Parathyroid adenoma (tissue), 2 donors: Measurements from ENCODE around the gene SCG5.

ENCODE experiments used
- H2AFZ ChIP-seq: fragments of 300-600 bp; sonication (generic); one replicate; pipeline ENCODE4 v1.7.0; 2017; ENCODE audit warnings: antibody characterized with exemption, mild to moderate bottlenecking
- H3K27ac ChIP-seq: fragments of 300-600 bp; sonication (generic); one replicate; pipeline ENCODE4 v1.7.0; 2017
- H3K27me3 ChIP-seq: fragments of 300-600 bp; sonication (generic); one replicate; pipeline ENCODE4 v1.7.0; 2017; ENCODE audit warnings: low read length; ENCODE audit not compliant: control insufficient read depth, insufficient read depth
- H3K36me3 ChIP-seq: fragments of 300-600 bp; sonication (generic); one replicate; pipeline ENCODE4 v1.7.0; 2017; ENCODE audit warnings: low read length; ENCODE audit not compliant: control insufficient read depth, insufficient read depth
- H3K4me1 ChIP-seq: fragments of 300-600 bp; sonication (generic); one replicate; pipeline ENCODE4 v1.7.0; 2017; ENCODE audit warnings: control low read depth
- H3K4me2 ChIP-seq: fragments of 300-600 bp; sonication (generic); one replicate; pipeline ENCODE4 v1.7.0; 2017; ENCODE audit warnings: low read length
- H3K4me3 ChIP-seq: fragments of 300-600 bp; sonication (generic); one replicate; pipeline ENCODE4 v1.7.0; 2017; ENCODE audit warnings: low read depth, low read length
- H3K79me2 ChIP-seq: fragments of 300-600 bp; sonication (generic); one replicate; pipeline ENCODE4 v1.7.0; 2017; ENCODE audit warnings: control low read depth
- H3K9ac ChIP-seq: fragments of 300-600 bp; sonication (generic); one replicate; pipeline ENCODE4 v1.7.0; 2017; ENCODE audit warnings: mild to moderate bottlenecking
- H3K9me3 ChIP-seq: fragments of 300-600 bp; sonication (generic); one replicate; pipeline ENCODE4 v1.7.0; 2017; ENCODE audit warnings: low read length; ENCODE audit not compliant: control insufficient read depth
- TF ChIP-seq, protein P1 (sequence below): fragments of 300-600 bp; sonication (generic); IDR thresholded peaks from one replicate; pipeline ENCODE4 v1.7.0; 2017; ENCODE audit warnings: antibody characterized with exemption, mild to moderate bottlenecking
- donor health status: primary hyperparathyroidism.

SCG5 gene

GRCh38 chr15:32729700-32730395 is 88.3 kb downstream of the SCG5 start:
- H3K27me3 ChIP-seq: no peaks in the 10 kb centered on the region
- no peak overlapping the region for H3K9ac ChIP-seq
- no peaks in the 10 kb centered on the region for H3K79me2 ChIP-seq
- H3K4me3 ChIP-seq: no peak overlapping the region
- H3K27ac ChIP-seq: no peak overlapping the region
- H3K4me2 ChIP-seq: no peak overlapping the region
- TF ChIP-seq, protein P1, sequence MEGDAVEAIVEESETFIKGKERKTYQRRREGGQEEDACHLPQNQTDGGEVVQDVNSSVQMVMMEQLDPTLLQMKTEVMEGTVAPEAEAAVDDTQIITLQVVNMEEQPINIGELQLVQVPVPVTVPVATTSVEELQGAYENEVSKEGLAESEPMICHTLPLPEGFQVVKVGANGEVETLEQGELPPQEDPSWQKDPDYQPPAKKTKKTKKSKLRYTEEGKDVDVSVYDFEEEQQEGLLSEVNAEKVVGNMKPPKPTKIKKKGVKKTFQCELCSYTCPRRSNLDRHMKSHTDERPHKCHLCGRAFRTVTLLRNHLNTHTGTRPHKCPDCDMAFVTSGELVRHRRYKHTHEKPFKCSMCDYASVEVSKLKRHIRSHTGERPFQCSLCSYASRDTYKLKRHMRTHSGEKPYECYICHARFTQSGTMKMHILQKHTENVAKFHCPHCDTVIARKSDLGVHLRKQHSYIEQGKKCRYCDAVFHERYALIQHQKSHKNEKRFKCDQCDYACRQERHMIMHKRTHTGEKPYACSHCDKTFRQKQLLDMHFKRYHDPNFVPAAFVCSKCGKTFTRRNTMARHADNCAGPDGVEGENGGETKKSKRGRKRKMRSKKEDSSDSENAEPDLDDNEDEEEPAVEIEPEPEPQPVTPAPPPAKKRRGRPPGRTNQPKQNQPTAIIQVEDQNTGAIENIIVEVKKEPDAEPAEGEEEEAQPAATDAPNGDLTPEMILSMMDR: no peak
- no peak overlapping the region for H2AFZ ChIP-seq
- no peaks in the 10 kb centered on the region for H3K9me3 ChIP-seq
- H3K4me1 ChIP-seq: no peaks in the 10 kb centered on the region
- H3K36me3 ChIP-seq: no peaks in the 10 kb centered on the region

DNA sequence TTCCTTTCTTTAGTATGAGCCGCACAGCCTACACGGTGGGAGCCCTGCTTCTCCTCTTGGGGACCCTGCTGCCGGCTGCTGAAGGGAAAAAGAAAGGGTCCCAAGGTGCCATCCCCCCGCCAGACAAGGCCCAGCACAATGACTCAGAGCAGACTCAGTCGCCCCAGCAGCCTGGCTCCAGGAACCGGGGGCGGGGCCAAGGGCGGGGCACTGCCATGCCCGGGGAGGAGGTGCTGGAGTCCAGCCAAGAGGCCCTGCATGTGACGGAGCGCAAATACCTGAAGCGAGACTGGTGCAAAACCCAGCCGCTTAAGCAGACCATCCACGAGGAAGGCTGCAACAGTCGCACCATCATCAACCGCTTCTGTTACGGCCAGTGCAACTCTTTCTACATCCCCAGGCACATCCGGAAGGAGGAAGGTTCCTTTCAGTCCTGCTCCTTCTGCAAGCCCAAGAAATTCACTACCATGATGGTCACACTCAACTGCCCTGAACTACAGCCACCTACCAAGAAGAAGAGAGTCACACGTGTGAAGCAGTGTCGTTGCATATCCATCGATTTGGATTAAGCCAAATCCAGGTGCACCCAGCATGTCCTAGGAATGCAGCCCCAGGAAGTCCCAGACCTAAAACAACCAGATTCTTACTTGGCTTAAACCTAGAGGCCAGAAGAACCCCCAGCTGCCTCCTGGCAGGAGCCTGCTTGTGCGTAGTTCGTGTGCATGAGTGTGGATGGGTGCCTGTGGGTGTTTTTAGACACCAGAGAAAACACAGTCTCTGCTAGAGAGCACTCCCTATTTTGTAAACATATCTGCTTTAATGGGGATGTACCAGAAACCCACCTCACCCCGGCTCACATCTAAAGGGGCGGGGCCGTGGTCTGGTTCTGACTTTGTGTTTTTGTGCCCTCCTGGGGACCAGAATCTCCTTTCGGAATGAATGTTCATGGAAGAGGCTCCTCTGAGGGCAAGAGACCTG is 89.5 kb downstream of the SCG5 start:
- Histone ChIP-seq H3K27ac (no peak overlapping the region), H3K9ac (no peak overlapping the region)

DNA sequence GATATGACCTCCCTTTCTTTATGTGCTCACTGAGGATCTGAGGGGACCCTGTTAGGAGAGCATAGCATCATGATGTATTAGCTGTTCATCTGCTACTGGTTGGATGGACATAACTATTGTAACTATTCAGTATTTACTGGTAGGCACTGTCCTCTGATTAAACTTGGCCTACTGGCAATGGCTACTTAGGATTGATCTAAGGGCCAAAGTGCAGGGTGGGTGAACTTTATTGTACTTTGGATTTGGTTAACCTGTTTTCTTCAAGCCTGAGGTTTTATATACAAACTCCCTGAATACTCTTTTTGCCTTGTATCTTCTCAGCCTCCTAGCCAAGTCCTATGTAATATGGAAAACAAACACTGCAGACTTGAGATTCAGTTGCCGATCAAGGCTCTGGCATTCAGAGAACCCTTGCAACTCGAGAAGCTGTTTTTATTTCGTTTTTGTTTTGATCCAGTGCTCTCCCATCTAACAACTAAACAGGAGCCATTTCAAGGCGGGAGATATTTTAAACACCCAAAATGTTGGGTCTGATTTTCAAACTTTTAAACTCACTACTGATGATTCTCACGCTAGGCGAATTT is 91.2 kb downstream of the SCG5 start:
- Histone ChIP-seq H3K27ac (no peak overlapping the region), H3K36me3 (no peaks in the 10 kb centered on the region), H3K79me2 (no peaks in the 10 kb centered on the region), H3K27me3 (no peaks in the 10 kb centered on the region), H2AFZ (no peak overlapping the region), H3K9ac (no peak overlapping the region), H3K4me2 (no peak overlapping the region), H3K4me3 (no peak overlapping the region), H3K4me1 (no peaks in the 10 kb centered on the region), H3K9me3 (no peaks in the 10 kb centered on the region)
- TF ChIP-seq, protein P1: no peak

More for the DNA sequence above, 89.5 kb downstream of the SCG5 start:
- no peak overlapping the region for H2AFZ ChIP-seq
- H3K4me1 ChIP-seq: no peaks in the 10 kb centered on the region
- H3K4me3 ChIP-seq: no peak overlapping the region
- no peaks in the 10 kb centered on the region for H3K27me3 ChIP-seq
- TF ChIP-seq, protein P1: no peak
- no peaks in the 10 kb centered on the region for H3K36me3 ChIP-seq
- no peaks in the 10 kb centered on the region for H3K9me3 ChIP-seq
- no peak overlapping the region for H3K4me2 ChIP-seq
- H3K79me2 ChIP-seq: no peaks in the 10 kb centered on the region

DNA sequence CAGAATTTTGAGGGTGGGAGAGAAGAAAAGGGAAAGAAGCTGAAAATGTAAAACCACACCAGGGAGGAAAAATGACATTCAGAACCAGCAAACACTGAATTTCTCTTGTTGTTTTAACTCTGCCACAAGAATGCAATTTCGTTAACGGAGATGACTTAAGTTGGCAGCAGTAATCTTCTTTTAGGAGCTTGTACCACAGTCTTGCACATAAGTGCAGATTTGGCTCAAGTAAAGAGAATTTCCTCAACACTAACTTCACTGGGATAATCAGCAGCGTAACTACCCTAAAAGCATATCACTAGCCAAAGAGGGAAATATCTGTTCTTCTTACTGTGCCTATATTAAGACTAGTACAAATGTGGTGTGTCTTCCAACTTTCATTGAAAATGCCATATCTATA is 91.8 kb downstream of the SCG5 start:
- no peak overlapping the region for H3K4me3 ChIP-seq
- H3K79me2 ChIP-seq: no peaks in the 10 kb centered on the region
- no peak overlapping the region for H2AFZ ChIP-seq

More for the DNA sequence above, 91.8 kb downstream of the SCG5 start:
- Histone ChIP-seq H3K9ac (no peak overlapping the region), H3K9me3 (no peaks in the 10 kb centered on the region), H3K27ac (no peak overlapping the region), H3K27me3 (no peaks in the 10 kb centered on the region), H3K4me1 (no peaks in the 10 kb centered on the region), H3K36me3 (no peaks in the 10 kb centered on the region), H3K4me2 (no peak overlapping the region)
- TF ChIP-seq, protein P1: no peak
